Central memory CD4-positive, alpha-beta T cell (primary cell): ENCODE results near the gene TRIM29.

ENCODE experiments used
- DNase-seq: peaks from one replicate; pipeline ENCODE4 v3.0.0; 2022

The TRIM29 gene

DNA sequence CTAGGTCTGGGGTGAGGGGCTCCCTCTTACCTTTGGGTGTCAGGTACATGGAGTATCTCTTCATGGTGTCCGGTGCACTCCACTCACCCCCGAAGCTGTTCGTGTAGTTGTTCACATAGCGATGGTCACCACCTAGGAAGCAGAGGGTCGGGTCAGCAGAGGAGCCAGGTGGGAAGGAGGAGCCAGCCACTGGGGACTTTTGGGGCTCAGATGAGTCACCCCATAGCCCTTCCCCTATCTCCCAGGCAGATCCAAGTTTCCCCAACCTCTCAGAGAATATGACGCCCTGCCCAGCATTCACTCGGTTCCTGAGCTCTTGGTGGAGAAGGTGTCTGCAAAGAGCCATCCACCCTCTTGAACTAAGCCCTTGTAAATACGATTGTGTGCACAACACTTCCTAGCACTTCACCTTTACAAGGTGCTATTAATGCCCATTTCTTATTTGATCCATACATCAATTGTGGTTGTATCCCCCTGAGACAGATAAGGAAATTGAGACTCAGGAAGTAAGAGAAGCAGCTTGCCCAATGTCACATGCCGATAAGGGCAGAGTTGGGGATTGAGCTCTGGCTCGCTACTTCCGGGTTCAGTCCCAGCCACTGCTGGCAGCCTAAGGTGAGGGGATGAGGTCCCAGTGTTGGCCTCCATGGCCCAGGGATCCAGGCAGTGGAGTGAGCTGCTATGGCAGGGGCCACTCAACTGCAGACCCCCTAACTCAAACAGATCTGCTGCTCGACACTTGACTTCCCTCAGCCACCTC is 14.8 kb downstream of the TRIM29 start:
- DNase-seq: no peak

DNA sequence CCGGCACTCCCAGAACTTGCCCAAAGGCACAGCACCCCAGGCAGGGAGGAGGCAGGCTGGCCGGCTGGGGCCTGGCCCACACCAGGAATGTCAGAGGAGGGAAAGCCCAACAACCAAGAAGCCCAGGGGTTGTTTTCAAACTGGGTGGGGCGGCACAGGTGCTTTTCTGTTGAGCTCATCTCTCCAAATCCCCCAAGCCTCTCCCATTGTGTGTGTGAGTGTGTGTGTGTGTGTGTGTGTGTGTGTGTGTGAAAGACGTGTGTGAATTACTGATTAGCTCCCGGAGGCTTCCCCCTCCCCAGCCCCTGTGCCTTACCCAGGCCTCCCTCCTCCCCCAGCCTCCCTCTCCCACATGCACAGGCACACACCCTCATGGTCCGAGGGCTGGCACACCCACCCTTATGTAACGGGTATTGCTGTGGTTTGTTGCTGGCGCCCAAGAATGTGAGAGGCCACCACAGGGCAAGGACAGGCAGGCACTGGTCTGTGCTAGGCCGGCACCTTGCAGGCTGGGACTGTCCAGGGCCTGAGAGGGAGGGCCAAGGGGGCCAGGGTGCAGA is 15.9 kb downstream of the TRIM29 start:
- no peak for DNase-seq

DNA sequence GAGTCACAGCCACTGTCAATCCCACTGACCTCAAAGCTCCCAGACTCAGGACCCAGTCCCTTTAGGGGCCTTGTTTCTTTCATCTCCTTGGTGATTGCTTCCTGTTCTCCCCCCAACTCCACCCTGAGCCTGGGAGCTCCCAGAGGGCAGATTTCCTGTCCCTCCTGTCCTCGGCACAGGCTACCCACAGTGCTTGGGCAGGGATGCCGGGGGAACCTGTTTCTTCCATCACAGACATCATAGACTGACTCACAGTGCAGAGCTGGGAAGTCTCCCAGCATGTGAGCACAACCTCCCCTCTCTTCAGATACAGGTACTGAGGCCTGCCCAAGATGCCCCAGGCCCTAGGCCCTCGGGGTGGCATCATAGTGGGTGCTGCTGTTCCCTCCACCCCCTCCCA is 16.6 kb downstream of the TRIM29 start:
- no peak for DNase-seq

DNA sequence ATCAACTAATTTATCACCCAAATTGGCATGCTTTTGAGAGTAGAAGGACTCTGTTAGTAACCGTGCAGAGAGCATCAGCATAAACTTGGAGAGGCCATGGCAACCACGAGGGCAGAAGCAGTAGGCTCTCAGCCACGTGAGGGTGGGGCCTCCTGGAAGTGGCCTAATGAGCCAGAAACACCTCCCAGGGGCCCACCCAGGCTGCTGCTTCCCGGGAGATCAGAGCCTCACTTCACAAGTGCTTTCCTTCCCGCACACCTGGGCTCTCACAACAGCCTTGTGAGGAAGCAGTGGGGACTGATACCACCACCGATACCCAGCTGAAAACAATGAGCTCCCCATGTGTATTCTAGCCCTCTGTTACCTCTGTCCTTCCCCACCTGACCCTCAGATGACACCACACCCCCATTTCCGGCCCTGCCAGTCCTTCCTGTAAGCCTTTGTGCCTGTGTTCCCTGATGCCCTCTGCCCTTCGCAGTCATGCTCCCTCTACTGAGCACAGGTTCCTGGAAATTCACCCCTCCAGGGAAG is 17.0 kb downstream of the TRIM29 start:
- no peak for DNase-seq

DNA sequence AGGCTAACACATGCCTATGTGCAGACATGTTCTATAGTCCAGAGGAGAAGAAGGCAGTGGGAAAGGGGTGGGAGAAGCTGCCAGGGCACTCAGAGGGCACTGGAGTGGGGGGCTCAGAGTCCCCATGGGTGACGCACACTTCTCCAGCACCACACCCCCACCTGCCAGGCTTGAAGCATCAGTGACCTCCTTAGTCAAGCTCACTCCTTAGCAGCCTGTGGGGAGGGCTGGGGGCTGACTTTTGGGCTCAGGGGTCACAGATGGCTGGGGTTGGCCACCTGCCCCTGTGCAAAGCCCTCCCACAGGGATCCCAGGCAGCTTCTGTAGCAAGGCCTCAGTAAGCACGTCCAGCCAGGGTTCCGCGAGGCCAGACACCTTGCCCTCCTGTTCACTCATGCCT is 18.8 kb downstream of the TRIM29 start:
- no peak for DNase-seq

DNA sequence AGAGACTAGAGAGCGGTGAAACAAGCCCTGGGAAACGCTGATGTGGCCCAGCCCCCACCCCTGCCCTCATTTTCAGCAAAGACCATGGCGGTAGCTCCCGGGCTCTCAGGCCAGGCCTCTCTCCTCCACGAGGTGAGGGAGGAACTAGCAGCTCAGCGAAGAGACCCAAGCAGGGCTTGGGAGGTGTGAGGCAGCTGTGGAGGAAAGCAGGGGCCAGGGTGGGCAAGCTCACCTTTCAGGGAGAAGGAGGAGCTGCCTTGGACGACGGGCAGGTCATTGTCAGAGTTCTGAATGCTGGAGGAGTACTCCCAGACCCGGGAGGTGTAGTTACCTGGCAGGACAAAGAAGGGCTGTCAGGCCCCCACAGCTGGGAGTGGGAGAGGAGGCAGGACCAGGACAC is 19.9 kb downstream of the TRIM29 start:
- DNase-seq: no peak

DNA sequence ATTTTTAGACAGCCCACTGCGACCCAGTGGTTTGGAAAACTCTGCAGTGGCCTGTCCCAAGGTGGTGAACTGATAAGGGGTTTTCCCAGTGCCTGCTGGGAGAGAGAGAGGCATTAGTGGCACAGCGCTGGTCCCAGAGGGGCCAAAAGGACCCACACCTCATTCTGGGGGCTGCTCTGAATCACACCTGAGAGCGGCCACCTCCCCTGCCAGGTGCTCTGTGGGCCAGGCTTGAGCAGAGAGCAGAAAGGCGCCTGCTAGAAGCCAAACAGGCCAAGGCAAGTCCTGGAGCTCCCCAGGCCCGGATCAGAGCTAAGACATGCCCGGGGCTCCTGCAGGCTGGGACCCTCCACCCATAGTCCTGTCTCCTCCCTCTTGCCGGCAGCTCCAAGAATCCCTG is 20.9 kb downstream of the TRIM29 start:
- no peak for DNase-seq

DNA sequence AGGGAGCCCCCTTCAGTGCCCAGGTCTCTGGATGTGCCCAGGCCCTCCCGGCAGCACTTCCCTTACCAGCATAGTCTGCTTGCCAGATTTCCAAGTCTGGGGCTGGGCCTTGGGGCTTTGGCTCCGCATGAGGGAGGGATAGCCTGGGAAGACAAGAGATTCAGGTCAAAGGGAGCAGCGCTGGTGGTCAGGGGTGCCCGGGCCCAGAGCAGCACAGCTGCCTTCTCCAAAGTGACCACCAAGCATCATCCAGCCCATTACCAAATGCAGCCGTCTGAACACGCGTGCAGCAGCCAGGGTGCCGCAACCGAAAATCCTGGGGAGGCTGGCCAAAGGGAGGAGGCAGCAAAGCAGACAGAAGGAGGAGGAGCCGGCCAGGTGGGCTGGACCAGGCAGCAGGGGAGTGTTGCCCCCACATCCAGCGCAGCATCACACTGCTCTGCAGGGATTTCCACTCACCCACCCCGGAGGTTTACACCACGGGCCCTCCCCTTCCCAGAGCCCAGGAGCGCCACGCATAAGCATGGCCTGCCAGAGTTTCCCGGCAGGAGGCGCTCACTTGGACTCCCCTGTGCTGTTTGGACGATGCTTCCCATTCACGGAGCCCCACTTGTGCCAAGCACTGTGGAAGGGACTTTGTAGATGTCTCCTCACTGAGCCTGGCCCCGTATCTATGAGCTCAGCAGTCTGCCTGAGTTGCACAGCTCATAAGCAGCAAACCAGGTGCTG is 22.5 kb downstream of the TRIM29 start:
- no peak for DNase-seq

DNA sequence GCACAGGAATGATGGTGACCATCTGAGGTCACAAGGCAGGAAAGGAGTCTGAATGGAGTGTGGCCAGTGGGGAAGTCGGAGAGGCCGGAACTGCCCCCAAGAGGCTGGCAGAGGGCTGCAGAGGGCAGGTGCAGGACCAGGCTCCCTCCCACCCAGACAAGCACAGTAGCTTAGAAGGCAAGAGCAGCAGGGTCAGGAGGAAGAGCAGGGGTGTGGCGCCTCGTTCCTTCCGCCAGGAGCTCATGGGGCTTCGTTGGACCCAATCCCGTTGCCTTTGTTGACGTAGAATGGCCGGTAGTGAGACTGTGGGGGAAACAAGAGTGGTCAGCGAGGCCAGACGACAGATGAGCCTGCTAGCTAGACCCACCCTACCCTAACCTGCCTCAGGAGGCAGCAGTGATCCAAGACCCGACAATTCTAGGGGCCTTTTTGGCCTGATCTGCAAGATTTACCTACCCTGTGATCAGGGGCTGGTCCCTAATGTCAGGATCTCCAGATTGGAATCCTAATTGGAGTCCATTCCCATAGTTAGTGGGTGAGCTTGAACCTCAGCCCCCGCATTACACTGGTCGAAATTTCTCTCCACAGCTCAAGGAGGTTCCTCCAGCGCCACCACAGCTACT is 25.6 kb downstream of the TRIM29 start:
- no peak for DNase-seq

DNA sequence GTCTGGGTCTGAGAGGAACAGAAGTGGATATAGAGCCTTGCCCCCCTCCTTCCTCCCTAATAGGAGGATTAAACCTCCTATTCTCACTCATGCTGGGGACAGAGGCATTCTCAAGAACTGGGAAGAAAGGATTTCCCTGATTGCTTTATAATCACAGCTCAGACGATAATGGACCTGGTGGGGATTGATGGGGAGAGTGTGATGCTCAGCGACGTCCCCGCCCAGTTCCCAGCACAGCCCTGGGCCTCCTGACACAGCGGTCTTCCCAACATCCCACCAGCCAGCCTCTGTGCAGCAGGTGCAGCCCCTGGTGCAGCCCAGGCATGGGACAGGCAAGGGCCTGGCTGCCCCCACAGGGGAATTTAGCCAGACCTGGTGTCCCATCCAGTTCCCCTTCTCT is 28.4 kb downstream of the TRIM29 start:
- DNase-seq: no peak

DNA sequence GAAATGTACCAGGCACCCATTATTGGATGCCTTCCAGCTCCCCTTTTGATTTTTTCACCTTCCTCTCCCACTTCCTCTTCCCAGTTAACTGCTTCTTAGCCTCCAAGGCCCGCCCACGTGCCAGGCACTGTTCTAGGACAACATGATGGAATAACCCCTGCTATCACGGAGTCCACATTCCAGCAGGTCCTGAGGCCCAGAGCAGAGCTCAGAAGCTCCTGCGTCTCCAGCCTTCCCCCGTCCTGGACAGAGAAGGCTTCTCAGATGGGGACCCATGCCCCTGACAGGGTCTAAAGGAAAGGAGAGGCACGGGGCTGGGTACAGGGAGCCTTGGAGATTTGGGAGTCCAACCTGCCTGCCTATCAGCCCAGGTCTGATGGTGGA is 29.1 kb downstream of the TRIM29 start:
- no peak for DNase-seq

DNA sequence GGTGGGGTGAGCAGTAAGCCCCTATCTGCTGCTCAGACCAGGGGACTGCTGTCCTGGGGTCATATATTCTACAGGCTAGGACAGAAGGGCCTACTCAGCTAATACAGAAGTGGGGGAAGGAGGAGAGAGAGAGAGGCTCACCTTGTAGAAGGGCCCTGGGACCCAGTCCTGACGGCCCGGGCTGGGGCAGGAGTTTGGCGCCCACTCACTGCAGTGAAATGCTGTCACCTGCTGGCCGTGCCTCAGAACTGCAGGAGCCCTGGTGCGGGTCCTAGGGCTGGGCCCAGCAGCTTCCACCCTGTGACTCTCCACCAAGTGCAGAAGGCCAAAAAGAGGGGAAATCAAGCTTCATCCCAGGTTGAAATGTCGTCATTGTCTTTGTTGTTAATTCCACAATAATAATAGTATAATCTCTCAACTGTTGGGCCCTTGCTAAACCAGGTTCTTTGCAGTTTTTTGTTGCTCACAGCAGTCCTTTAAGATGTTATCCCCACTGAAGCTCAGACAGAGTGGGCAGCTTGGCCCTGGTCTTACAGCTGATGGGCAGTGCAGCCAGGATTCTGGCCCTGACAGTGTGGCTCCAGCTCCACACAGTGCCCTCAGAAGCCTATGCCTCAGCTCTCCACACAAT is 29.6 kb downstream of the TRIM29 start:
- peak; percentile 16 for DNase-seq

DNA sequence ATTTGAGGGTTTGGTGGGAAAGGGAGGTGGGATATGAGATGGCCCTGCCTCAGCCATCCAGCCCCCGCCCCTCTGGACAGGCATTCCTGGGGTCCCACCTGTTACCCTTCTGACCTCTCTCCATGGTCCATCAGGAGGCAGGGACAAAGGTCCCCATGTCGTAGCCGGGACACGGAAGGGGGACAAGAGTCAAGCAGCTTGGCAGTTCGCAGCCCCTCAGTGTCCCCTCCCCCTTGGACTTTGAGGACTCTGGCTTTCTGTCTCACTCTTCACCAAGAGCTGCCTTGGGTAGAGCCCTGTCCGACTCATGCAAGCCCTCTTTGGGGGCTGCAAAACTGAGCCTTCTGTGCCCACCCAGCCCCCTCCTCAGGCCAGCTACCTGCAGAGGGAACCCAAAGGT is 30.2 kb downstream of the TRIM29 start:
- no peak for DNase-seq

DNA sequence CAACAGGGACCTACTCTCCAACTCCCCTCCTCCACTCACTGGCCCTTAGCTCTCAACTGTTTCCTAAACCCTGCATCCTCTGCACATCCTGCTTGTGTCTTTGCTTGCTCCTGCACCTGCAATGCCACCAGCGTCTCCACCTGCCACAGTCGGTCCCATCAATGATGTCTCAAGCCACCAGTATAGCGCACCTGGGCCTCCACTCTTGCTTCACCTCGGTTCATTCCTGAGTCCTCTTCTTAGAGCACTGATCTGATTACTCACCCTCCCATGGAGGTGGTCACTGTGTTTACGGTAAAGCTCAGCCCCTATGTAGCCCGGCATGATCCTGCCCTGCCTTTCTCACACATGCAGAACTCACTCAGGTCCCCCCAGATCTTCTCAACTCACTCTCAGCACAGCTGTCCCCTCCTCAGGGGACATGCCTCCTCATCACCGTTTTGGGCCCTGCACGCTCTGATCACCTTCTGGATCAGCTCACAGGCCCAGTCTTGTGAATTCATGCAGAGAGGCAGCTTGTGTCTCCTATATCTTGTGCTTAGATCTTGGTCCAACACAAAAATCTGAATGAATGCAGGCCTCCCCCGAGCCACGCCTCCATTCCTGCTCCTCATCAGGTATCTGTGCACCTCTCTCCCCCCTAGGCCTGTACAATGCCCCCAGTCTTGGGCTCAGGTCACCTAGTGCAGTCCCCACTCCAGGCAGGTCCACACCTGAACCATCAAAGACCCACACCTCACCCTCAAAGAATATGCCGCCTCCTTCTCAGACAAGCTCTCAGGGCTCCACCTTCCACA is 31.4 kb downstream of the TRIM29 start:
- DNase-seq: no peak

DNA sequence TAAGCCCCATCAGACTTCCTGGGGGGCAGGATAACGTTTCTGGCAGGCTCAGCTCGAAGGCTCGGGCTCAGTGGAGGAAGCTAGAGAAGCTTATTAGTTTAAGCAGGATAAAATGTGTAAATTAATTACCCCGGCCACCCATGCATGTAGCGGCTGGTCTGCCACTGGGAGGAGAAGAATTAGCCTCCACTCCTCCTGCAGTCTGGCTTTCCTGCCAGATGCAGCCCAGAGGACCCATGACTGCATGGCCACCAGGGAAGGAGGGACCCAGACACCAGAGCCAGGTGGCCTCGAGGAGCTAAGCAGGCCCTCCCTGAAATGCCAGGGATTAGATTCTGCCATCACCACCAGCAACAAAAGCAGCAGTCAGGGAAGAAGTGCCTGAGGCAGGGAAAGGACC is 32.3 kb downstream of the TRIM29 start:
- DNase-seq: no peak

DNA sequence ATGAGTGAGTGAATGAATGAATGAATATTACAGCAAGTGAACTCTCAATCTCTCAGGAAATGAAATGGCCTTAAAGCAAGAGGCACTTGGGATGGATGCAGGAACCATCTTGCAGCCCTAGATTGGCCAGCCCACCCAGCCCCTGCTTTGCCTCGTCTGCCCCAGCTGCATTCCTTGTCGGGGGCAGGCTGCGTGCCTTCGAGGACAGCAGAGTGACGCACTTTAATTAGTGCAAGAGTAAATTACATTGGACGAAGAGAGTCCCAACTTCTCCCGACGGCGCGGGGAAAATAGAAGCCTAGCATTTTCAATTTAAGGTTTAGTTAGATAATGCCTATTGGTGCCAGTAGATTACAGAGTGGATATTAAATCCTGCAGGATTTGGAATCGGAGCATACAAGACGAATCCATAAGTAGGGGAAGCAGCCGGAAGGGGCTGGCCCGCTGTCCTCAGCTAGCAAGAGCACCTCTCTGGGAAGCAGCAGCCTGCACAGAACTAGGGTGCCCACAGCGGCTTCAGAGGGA is 33.8 kb downstream of the TRIM29 start:
- no peak for DNase-seq

DNA sequence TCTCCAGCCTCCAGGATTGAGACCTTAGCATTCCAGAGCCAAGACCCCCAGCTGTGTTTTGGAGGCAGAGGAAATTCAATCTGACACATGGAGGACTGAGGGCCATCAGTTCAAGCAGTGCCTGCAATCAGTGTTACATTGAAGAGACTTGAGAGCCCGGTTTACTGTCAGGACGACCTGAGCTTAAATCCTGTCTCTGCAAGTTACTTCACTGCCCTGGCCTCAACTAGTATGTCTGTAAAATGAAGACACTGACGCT is 35.1 kb downstream of the TRIM29 start:
- DNase-seq: no peak

DNA sequence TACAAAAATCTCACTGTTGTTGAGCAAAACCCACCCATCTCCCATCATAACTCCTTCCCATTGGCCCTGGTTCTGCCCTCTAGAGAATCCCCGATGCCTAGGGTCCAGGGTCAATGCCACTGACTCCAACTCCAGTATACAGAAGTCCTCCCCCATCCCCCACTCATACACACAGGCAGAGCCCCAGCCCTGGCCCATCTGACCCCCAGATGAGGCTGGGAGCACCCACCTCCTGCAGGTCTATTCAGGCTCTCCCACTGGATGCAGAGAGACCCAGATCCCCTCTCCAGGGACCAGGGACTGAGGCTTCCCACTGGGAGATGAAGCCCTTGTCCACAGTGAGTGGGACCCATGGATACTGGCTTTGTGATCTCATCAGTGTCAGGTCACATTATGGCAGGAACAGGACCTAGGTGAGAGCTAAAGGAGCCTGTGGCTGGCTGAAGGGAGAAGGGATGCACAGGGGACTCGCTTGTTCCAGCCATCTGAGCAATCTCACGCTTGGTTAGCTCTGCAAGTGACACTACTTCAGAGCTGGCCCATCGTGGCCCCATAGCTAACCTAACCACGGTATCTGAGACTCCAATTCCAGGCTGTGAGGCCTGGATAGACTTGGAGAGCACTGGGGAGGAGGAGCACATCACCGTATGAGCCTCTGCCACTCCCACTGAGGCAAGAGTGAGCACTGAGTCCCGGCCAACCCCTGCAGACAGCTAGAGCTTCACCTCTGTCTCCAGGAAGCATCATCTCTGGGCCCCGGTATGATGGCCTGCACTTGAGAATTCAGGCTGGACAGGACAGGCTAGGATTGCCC is 35.7 kb downstream of the TRIM29 start:
- no peak for DNase-seq

DNA sequence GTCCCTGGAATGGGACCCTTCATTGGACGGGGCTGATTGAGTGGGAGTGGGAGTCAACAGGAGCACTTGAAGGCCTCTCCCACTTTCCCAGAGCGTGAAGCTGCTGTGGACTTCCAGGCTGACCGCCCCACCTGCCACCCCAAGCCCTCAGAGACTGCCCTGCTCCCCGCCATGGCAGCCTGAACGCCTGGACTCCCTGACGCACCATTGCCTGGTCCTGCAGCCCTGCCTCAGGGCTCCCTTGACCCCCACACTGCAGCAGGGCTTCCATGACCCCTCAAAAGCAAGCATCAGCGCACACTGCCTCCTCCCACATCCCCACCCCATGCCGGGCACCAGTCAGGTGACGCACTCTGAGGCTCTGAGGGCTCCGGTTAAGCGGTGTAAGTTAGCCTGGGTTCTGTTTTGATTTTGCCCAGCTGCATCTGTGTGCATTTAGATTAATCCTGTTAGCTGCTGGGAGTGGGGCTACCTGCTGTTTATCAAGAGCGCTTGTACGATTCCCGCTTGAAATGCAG is 39.4 kb downstream of the TRIM29 start:
- no peak for DNase-seq

DNA sequence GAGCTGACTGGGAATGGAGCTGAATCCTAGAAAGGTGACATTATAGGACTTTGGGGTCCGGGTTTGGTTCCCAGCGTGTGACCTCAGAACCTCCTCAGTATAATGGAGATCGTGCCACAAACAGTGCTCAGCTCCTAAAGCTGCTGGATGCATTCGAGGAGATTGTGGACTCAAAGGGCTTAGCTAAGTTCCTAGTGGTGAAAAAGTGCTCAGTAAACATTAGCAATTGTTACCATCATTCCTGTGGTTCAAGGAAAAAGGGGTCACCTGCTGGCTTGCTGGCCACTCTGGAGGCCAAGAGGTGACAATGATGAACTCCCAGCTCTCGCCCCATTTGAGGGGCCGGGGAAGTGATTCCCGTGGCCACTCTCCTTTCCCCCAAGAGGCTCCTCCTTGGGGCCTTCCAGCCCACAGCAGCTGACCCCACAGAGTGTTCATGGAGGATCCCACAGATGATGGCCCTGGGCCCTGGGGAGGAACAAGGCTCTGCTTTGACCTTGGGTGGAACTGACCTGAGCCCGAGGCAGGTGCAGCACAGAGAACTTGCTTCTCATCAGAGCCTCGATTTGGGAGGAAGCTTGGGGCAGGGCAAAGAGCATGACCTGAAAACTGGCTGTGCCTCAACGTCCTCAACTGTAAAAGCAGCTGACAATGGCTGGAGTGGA is 40.1 kb downstream of the TRIM29 start:
- no peak for DNase-seq
